Mucosa of stomach (tissue), 1 donor: Measurements from ENCODE around the gene COL6A2.
"Not testable (repeated sequence)": the region's sequence is repeated elsewhere in the genome, so short reads cannot be mapped to it uniquely, and the experiment has no call there.

Source experiments
- H3K27me3 ChIP-seq: one replicate; pipeline ENCODE4 v1.7.0; 2013; ENCODE audit warnings: mild to moderate bottlenecking, low read length; ENCODE audit not compliant: control insufficient read depth, insufficient read depth
- H3K36me3 ChIP-seq: one replicate; pipeline ENCODE4 v1.7.0; 2013; ENCODE audit warnings: low read length; ENCODE audit not compliant: control insufficient read depth, insufficient read depth
- H3K4me1 ChIP-seq: one replicate; pipeline ENCODE4 v1.7.0; 2013; ENCODE audit warnings: mild to moderate bottlenecking, low read length; ENCODE audit not compliant: control insufficient read depth, insufficient read depth
- H3K4me3 ChIP-seq: one replicate; pipeline ENCODE4 v1.7.0; 2013; ENCODE audit warnings: low read length
- H3K9ac ChIP-seq: one replicate; pipeline ENCODE4 v1.7.0; 2013; ENCODE audit warnings: mild to moderate bottlenecking, low read length, moderate library complexity
- H3K9me3 ChIP-seq: one replicate; pipeline ENCODE4 v1.7.0; 2013; ENCODE audit warnings: mild to moderate bottlenecking, low read length, moderate library complexity; ENCODE audit not compliant: control insufficient read depth
- donor health status: Pancreatic carcinoma.

The COL6A2 gene

GRCh38 chr21:46130831-46131587 is 33.1 kb downstream of the COL6A2 start:
- H3K4me1 ChIP-seq = no peaks in the 10 kb centered on the region
- H3K9me3 ChIP-seq = no peaks in the 10 kb centered on the region
- H3K4me3 ChIP-seq = no peak overlapping the region
- no peaks in the 10 kb centered on the region for H3K36me3 ChIP-seq
- no peaks in the 10 kb centered on the region for H3K27me3 ChIP-seq
- no peak overlapping the region for H3K9ac ChIP-seq

- Histone ChIP-seq H3K36me3 (no peaks in the 10 kb centered on the region), H3K9ac (no peak overlapping the region), H3K9me3 (no peaks in the 10 kb centered on the region), H3K4me1 (no peaks in the 10 kb centered on the region), H3K27me3 (no peaks in the 10 kb centered on the region), H3K4me3 (no peak overlapping the region)
These were observed 33.6 kb downstream of the COL6A2 start for GRCh38 chr21:46131588-46131837.

- no peaks in the 10 kb centered on the region for H3K9me3 ChIP-seq
- no peaks in the 10 kb centered on the region for H3K4me1 ChIP-seq
- no peak overlapping the region for H3K9ac ChIP-seq
- H3K36me3 ChIP-seq = no peaks in the 10 kb centered on the region
- H3K4me3 ChIP-seq = no peak overlapping the region
- no peaks in the 10 kb centered on the region for H3K27me3 ChIP-seq
These were observed 34.1 kb downstream of the COL6A2 start for GRCh38 chr21:46131838-46132651.

- H3K27me3 ChIP-seq = peaks cover 12% of the 10 kb centered on the region
- no peaks in the 10 kb centered on the region for H3K4me1 ChIP-seq
- H3K9ac ChIP-seq = no peak overlapping the region
- H3K36me3 ChIP-seq = no peaks in the 10 kb centered on the region
- no peak overlapping the region for H3K4me3 ChIP-seq
- H3K9me3 ChIP-seq = no peaks in the 10 kb centered on the region
These were observed 38.0 kb downstream of the COL6A2 start for GRCh38 chr21:46135782-46136395.

GRCh38 chr21:46136739-46137349 is 38.9 kb downstream of the COL6A2 start:
- H3K9ac ChIP-seq = no peak overlapping the region
- no peaks in the 10 kb centered on the region for H3K36me3 ChIP-seq
- H3K4me1 ChIP-seq = no peaks in the 10 kb centered on the region
- peaks cover 16% of the 10 kb centered on the region for H3K27me3 ChIP-seq
- no peaks in the 10 kb centered on the region for H3K9me3 ChIP-seq
- H3K4me3 ChIP-seq = no peak overlapping the region

- peaks cover 16% of the 10 kb centered on the region for H3K27me3 ChIP-seq
- no peaks in the 10 kb centered on the region for H3K36me3 ChIP-seq
- H3K4me3 ChIP-seq = no peak overlapping the region
- no peak overlapping the region for H3K9ac ChIP-seq
- H3K4me1 ChIP-seq = no peaks in the 10 kb centered on the region
- no peaks in the 10 kb centered on the region for H3K9me3 ChIP-seq
These were observed 40.0 kb downstream of the COL6A2 start for GRCh38 chr21:46137908-46138307.

GRCh38 chr21:46138383-46138970 is 40.6 kb downstream of the COL6A2 start:
- H3K4me3 ChIP-seq = no peak overlapping the region
- H3K27me3 ChIP-seq = peaks cover 16% of the 10 kb centered on the region
- H3K4me1 ChIP-seq = no peaks in the 10 kb centered on the region
- no peak overlapping the region for H3K9ac ChIP-seq
- H3K36me3 ChIP-seq = no peaks in the 10 kb centered on the region
- no peaks in the 10 kb centered on the region for H3K9me3 ChIP-seq

- no peak overlapping the region for H3K4me3 ChIP-seq
- H3K9me3 ChIP-seq = no peaks in the 10 kb centered on the region
- H3K4me1 ChIP-seq = no peaks in the 10 kb centered on the region
- H3K27me3 ChIP-seq = peaks cover 16% of the 10 kb centered on the region
- no peaks in the 10 kb centered on the region for H3K36me3 ChIP-seq
- H3K9ac ChIP-seq = no peak overlapping the region
These were observed 41.8 kb downstream of the COL6A2 start for GRCh38 chr21:46139686-46140085.

GRCh38 chr21:46140352-46141003 is 42.6 kb downstream of the COL6A2 start:
- H3K36me3 ChIP-seq, H3K9me3 ChIP-seq, H3K9ac ChIP-seq: not testable (repeated sequence)

GRCh38 chr21:46141767-46142581 is 44.1 kb downstream of the COL6A2 start:
- Histone ChIP-seq H3K36me3 (no peaks in the 10 kb centered on the region), H3K27me3 (peaks cover 16% of the 10 kb centered on the region), H3K9ac (no peak overlapping the region), H3K4me3 (no peak overlapping the region), H3K9me3 (no peaks in the 10 kb centered on the region), H3K4me1 (no peaks in the 10 kb centered on the region)

More at GRCh38 chr21:46140352-46141003, 42.6 kb downstream of the COL6A2 start:
- H3K4me1 ChIP-seq, H3K4me3 ChIP-seq: not testable (repeated sequence)
- H3K27me3 ChIP-seq = peaks cover 16% of the 10 kb centered on the region
